Mammary epithelial cell (primary cell): ENCODE results near the gene GXYLT2.

Experiments
- CTCF ChIP-seq, 2 donors: IDR thresholded peaks in 1 of 2; conservative IDR thresholded peaks in 1 of 2; 2 replicates each; pipeline ENCODE4 v1.5.1; 2011 to 2012; ENCODE audit warnings: inconsistent platforms in 2 of 2, low read length in 2 of 2, mild to moderate bottlenecking in 2 of 2, control low read depth in 1 of 2, low read depth in 1 of 2; ENCODE audit not compliant: insufficient read depth in 1 of 2; ENCODE audit errors: extremely low read depth in 1 of 2
- EZH2 ChIP-seq: IDR thresholded peaks from 2 replicates; pipeline ENCODE4 v1.6.1; 2012; ENCODE audit warnings: low read length, inconsistent platforms, borderline replicate concordance

GRCh38 chr3:72900048-72900447 is 12.2 kb downstream of the GXYLT2 start:
- TF ChIP-seq EZH2 (no peak), CTCF (conservative IDR thresholded peaks at IDR 0.05 in 1 of 2, IDR thresholded peaks at IDR 0.05 in 1 of 2; ENCODE audit: extremely low read depth in 1 of 2, insufficient read depth in 1 of 2, low read depth in 1 of 2, low read length in 2 of 2) (no peak)
